H1 (cell line): Measurements from ENCODE around the gene GDF3. TPM values are rescaled to one million over a fixed set of nuclear protein-coding genes. Genes with fewer than 3 reads are reported as not detected.
"Not testable (repeated sequence)": the region's sequence is repeated elsewhere in the genome, so short reads cannot be mapped to it uniquely, and the experiment has no call there.

Source experiments
- CTCF ChIA-PET: fragments of 300-600 bp; sonication (Branson Sonifier 250); formaldehyde crosslinking; loops from one replicate; lab custom pipeline; 2021; ENCODE audit not compliant: partially characterized antibody; lab: Charles Lee
- POLR2A ChIA-PET: fragments of 300-600 bp; sonication (Branson Sonifier 250); formaldehyde crosslinking; loops from one replicate; lab custom pipeline; 2021; ENCODE audit warnings: inconsistent platforms; ENCODE audit not compliant: partially characterized antibody; lab: Charles Lee
- DNase-seq, 2 experiments: peaks; one replicate each; pipeline versions ENCODE4 v3.0.0 to v3.0.0-alpha.2; 2010 to 2022; ENCODE audit warnings: low spot score in 2 of 2, low read depth in 1 of 2, mixed read lengths in 1 of 2
- FAIRE-seq: peaks from 2 replicates; lab custom pipeline; 2011; peaks lifted over from hg19 to GRCh38; lab: Jason Lieb, UNC
- H2AFZ ChIP-seq: 2 replicates; pipeline ENCODE4 v1.8.1; 2012; ENCODE audit warnings: low read length, inconsistent platforms
- H2AK5ac ChIP-seq: 2 replicates; pipeline ENCODE4 v1.6.1; 2013; ENCODE audit warnings: low read depth, low read length
- H2BK120ac ChIP-seq: replicated peaks from 2 replicates; pipeline ENCODE3; 2013; ENCODE audit warnings: low read depth, low read length, inconsistent platforms
- H2BK12ac ChIP-seq: 2 replicates; pipeline ENCODE4 v1.6.1; 2013; ENCODE audit warnings: low read depth, low read length
- H2BK15ac ChIP-seq: 2 replicates; pipeline ENCODE4 v1.6.1; 2013; ENCODE audit warnings: low read length
- H2BK20ac ChIP-seq: 2 replicates; pipeline ENCODE4 v1.6.1; 2013; ENCODE audit warnings: low read length
- H2BK5ac ChIP-seq: 2 replicates; pipeline ENCODE4 v1.6.1; 2013; ENCODE audit warnings: low read depth, low read length
- H3K14ac ChIP-seq: 2 replicates; pipeline ENCODE4 v1.6.1; 2013; ENCODE audit warnings: inconsistent platforms; ENCODE audit not compliant: insufficient read length
- H3K18ac ChIP-seq: 2 replicates; pipeline ENCODE4 v1.6.1; 2013; ENCODE audit warnings: low read length; ENCODE audit errors: extremely low read depth
- H3K23ac ChIP-seq: 2 replicates; pipeline ENCODE4 v1.6.1; 2013; ENCODE audit warnings: inconsistent platforms; ENCODE audit not compliant: insufficient read length
- H3K23me2 ChIP-seq: 2 replicates; pipeline ENCODE4 v1.6.1; 2013; ENCODE audit warnings: low read depth, low read length
- H3K27ac ChIP-seq: 2 replicates; pipeline ENCODE4 v1.6.1; 2011; ENCODE audit warnings: low read depth, low read length, inconsistent platforms
- H3K27me3 ChIP-seq, 4 experiments: replicated peaks in 1 of 4; 1 replicate in 1 of 4; 2 replicates in 3 of 4; pipeline versions ENCODE4 v1.6.1 to v1.8.1; 2011 to 2013; ENCODE audit warnings: low read length in 3 of 4, mild to moderate bottlenecking in 3 of 4, inconsistent platforms in 2 of 4, mixed read lengths in 2 of 4, moderate library complexity in 1 of 4; ENCODE audit not compliant: control insufficient read depth in 3 of 4, insufficient read depth in 3 of 4; ENCODE audit errors: extremely low read depth in 1 of 4
- H3K36me3 ChIP-seq, 4 experiments: 2 replicates each; pipeline versions ENCODE4 v1.6.1 to v1.8.1; 2011 to 2013; ENCODE audit warnings: mild to moderate bottlenecking in 4 of 4, low read length in 3 of 4, moderate library complexity in 2 of 4, control low read depth in 1 of 4, inconsistent platforms in 1 of 4; ENCODE audit not compliant: insufficient read depth in 4 of 4, control insufficient read depth in 2 of 4
- H3K4ac ChIP-seq: replicated peaks from 2 replicates; pipeline ENCODE3; 2013; ENCODE audit warnings: low read length, low read depth, mixed read lengths, inconsistent platforms; ENCODE audit not compliant: insufficient read length
- H3K4me1 ChIP-seq, 4 experiments: replicated peaks in 1 of 4; 1 replicate in 1 of 4; 2 replicates in 3 of 4; pipeline versions ENCODE4 v1.6.1 to v1.8.1; 2011 to 2013; ENCODE audit warnings: low read length in 3 of 4, inconsistent platforms in 2 of 4, mixed read lengths in 1 of 4; ENCODE audit not compliant: insufficient read depth in 4 of 4, control insufficient read depth in 3 of 4
- H3K4me2 ChIP-seq, 2 experiments: 2 replicates each; pipeline versions ENCODE4 v1.6.1 to v1.8.1; 2011 to 2013; ENCODE audit warnings: low read depth in 2 of 2, low read length in 2 of 2, control low read depth in 1 of 2, inconsistent platforms in 1 of 2, mild to moderate bottlenecking in 1 of 2; ENCODE audit not compliant: insufficient read depth in 1 of 2
- H3K4me3 ChIP-seq, 4 experiments: fragments of 200-600, 300-600 bp in 1 of 4; sonication (generic), shearing (Covaris generic), sonication (Bioruptor Twin) in 1 of 4; 2 replicates each; pipeline versions ENCODE4 v1.5.1 to v1.8.1; 2011 to 2016; ENCODE audit warnings: low read length in 4 of 4, low read depth in 3 of 4, control low read depth in 2 of 4, inconsistent platforms in 2 of 4, mild to moderate bottlenecking in 2 of 4, mixed read lengths in 1 of 4, moderate library complexity in 1 of 4; ENCODE audit not compliant: insufficient read depth in 2 of 4; ENCODE audit errors: extremely low read depth in 1 of 4
- H3K56ac ChIP-seq: replicated peaks from 2 replicates; pipeline ENCODE3; 2013; ENCODE audit warnings: low read depth, mild to moderate bottlenecking, mixed read lengths, low read length, inconsistent platforms; ENCODE audit not compliant: insufficient read length
- H3K79me1 ChIP-seq: 2 replicates; pipeline ENCODE4 v1.6.1; 2013; ENCODE audit warnings: low read depth, low read length, control low read depth
- H3K79me2 ChIP-seq, 2 experiments: 2 replicates each; pipeline versions ENCODE4 v1.6.1 to v1.8.1; 2012 to 2013; ENCODE audit warnings: low read length in 2 of 2, mild to moderate bottlenecking in 2 of 2, inconsistent platforms in 1 of 2; ENCODE audit not compliant: insufficient read depth in 2 of 2, control insufficient read depth in 1 of 2
- H3K9ac ChIP-seq, 4 experiments: replicated peaks in 1 of 4; 1 replicate in 1 of 4; 2 replicates in 3 of 4; pipeline versions ENCODE4 v1.6.1 to v1.8.1; 2011 to 2013; ENCODE audit warnings: low read depth in 3 of 4, low read length in 3 of 4, control low read depth in 2 of 4, mild to moderate bottlenecking in 2 of 4, moderate library complexity in 2 of 4, inconsistent platforms in 1 of 4; ENCODE audit errors: extremely low read depth in 1 of 4
- H3K9me3 ChIP-seq, 2 experiments: 2 replicates each; pipeline versions ENCODE4 v1.6.1 to v1.8.1; 2012 to 2013; ENCODE audit warnings: mild to moderate bottlenecking in 2 of 2, moderate library complexity in 2 of 2, control low read depth in 1 of 2, inconsistent platforms in 1 of 2, low read depth in 1 of 2, low read length in 1 of 2, mixed read lengths in 1 of 2; ENCODE audit not compliant: insufficient read depth in 2 of 2
- H4K20me1 ChIP-seq, 2 experiments: replicated peaks in 1 of 2; 2 replicates each; pipeline versions ENCODE3 to v1.8.1; 2011 to 2013; ENCODE audit warnings: inconsistent platforms in 2 of 2, low read length in 2 of 2, mild to moderate bottlenecking in 1 of 2; ENCODE audit not compliant: insufficient read depth in 2 of 2, control insufficient read depth in 1 of 2
- H4K5ac ChIP-seq: 2 replicates; pipeline ENCODE4 v1.6.1; 2013; ENCODE audit warnings: low read length, low read depth, mixed read lengths, inconsistent platforms; ENCODE audit not compliant: insufficient read length
- H4K8ac ChIP-seq: 2 replicates; pipeline ENCODE4 v1.8.0; 2013; ENCODE audit warnings: mild to moderate bottlenecking, moderate library complexity, low read length, inconsistent platforms; ENCODE audit not compliant: insufficient read depth; ENCODE audit errors: extremely low read depth
- H4K91ac ChIP-seq: replicated peaks from 2 replicates; pipeline ENCODE3; 2013; ENCODE audit warnings: low read length, mixed read lengths, inconsistent platforms; ENCODE audit not compliant: insufficient read length
- CEBPB ChIP-seq: IDR thresholded peaks from 2 replicates; pipeline ENCODE4 v1.6.1; 2012; ENCODE audit warnings: low read depth, low read length
- CTCF ChIP-seq, 3 experiments: IDR thresholded peaks; 1 replicate in 2 of 3; 2 replicates in 1 of 3; pipeline versions ENCODE4 v1.5.1 to v1.6.1; 2011; ENCODE audit warnings: low read length in 3 of 3, mild to moderate bottlenecking in 3 of 3, inconsistent platforms in 2 of 3, low read depth in 1 of 3, moderate library complexity in 1 of 3; ENCODE audit not compliant: insufficient read depth in 1 of 3; ENCODE audit errors: control extremely low read depth in 1 of 3
- RAD21 ChIP-seq, 2 experiments: IDR thresholded peaks in 1 of 2; conservative IDR thresholded peaks in 1 of 2; 2 replicates each; pipeline ENCODE4 v1.6.1; 2011; ENCODE audit warnings: low read depth in 2 of 2, low read length in 2 of 2, improper control_type of control experiment in 1 of 2, inconsistent platforms in 1 of 2, mild to moderate bottlenecking in 1 of 2, moderate library complexity in 1 of 2
- WGBS, 2 experiments: shearing (Covaris generic) in 1 of 2; methylation state at CpG; one replicate each; pipeline versions ENCODE4 v1.1.6 to v1.1.7; 2013 to 2015; ENCODE audit warnings: low lambda C conversion rate in 2 of 2, mixed read lengths in 2 of 2, inconsistent platforms in 1 of 2, low coverage in 1 of 2, missing lambda C conversion rate in 1 of 2; ENCODE audit not compliant: insufficient replicate concordance in 2 of 2, insufficient coverage in 1 of 2, insufficient read length in 1 of 2; ENCODE audit errors: extremely low coverage in 1 of 2, missing lambda C conversion rate in 1 of 2; 5-methylcytosine and 5-hydroxymethylcytosine counted together
- polyA plus RNA-seq, 7 experiments: library from polyadenylated mRNA; depleted of rRNA in 3 of 7; stranded (reverse) in 5 of 7; unstranded in 2 of 7; fragments of >200 nt in 5 of 7; fragments of 200-250 nt in 2 of 7; gene quantifications; 1 replicate in 5 of 7; 2 replicates in 1 of 7; 4 replicates in 1 of 7; pipeline versions ENCODE4 v1.2.1 to v1.2.3, GENCODE V29; 2011 to 2013; ENCODE audit warnings: missing spikeins in 2 of 7, mixed read lengths in 2 of 7
- total RNA-seq: library from RNA; stranded (reverse); fragmentation: NEBNext Ultra II Directional; extraction: Animal tissue kit (Norgen Biotek cat#: 25700); gene quantifications from 2 replicates; pipeline ENCODE4 v1.2.1, GENCODE V29; 2021

GDF3 gene
- total and polyA plus RNA-seq, 2 of the 8 experiments (the other 6 are each of a cell fraction or from before 2014, with no cell fraction given), result 4.3 to 16.8 TPM

- peak; percentile 72 for FAIRE-seq
- H2BK20ac ChIP-seq, H3K27me3 ChIP-seq, H3K79me1 ChIP-seq, H2BK12ac ChIP-seq, H2BK120ac ChIP-seq, H2BK15ac ChIP-seq, H3K4ac ChIP-seq, H2AFZ ChIP-seq, H3K23me2 ChIP-seq, DNase-seq, H3K18ac ChIP-seq, H2AK5ac ChIP-seq, H2BK5ac ChIP-seq, H4K20me1 ChIP-seq, H3K36me3 ChIP-seq, H3K4me2 ChIP-seq, H3K4me3 ChIP-seq, H3K23ac ChIP-seq, H4K5ac ChIP-seq, H4K91ac ChIP-seq, H4K8ac ChIP-seq, H3K4me1 ChIP-seq, H3K27ac ChIP-seq, H3K14ac ChIP-seq, H3K79me2 ChIP-seq, H3K9me3 ChIP-seq, H3K9ac ChIP-seq, H3K56ac ChIP-seq: not testable (repeated sequence)
- ChIA-PET POLR2A (interaction anchor here (1.2 kb wide), 1 partner anchor 130 kb away, joined by 3 read pairs; no protein-coding TSS in a partner anchor), CTCF (interaction anchor here (0.6 to 8.0 kb wide), 16 partner anchors 9 to 449 kb away, joined by 3 to 128 read pairs (median 4); no protein-coding TSS in a partner anchor)
- 80% methylated on average over 9 of the region's 9 CpGs; no CpG with 5 or more reads in 1 of the 2 experiments for WGBS, 2 experiments
- TF ChIP-seq CTCF (IDR thresholded peaks at IDR 0.05; ENCODE audit: control extremely low read depth in 1 of 3, insufficient read depth in 1 of 3, low read depth in 1 of 3, low read length in 3 of 3) (peak in 2 of 3 experiments; percentile 56 to 57; a peak in 3 of 4 replicates), CEBPB (peak; percentile 29; the same call in 1 of the 2 replicates), RAD21 (IDR thresholded peaks at IDR 0.05 in 1 of 2, conservative IDR thresholded peaks at IDR 0.05 in 1 of 2; ENCODE audit: low read depth in 2 of 2, low read length in 2 of 2) (peak; percentile 78 to 81)
These were observed 18.1 kb downstream of the GDF3 start for GRCh38 chr12:7677432-7677888.
